Epithelial cell of proximal tubule (primary cell): ENCODE measurements around the gene INSM2. TPM values are rescaled to one million over a fixed set of nuclear protein-coding genes. Genes with fewer than 3 reads are reported as not detected.

ENCODE experiments used
- DNase-seq: peaks from one replicate; pipeline ENCODE4 v3.0.0-alpha.2; 2011; ENCODE audit warnings: low read depth
- H3K4me3 ChIP-seq: 2 replicates; pipeline ENCODE4 v1.5.1; 2011; ENCODE audit warnings: low read depth, mild to moderate bottlenecking, low read length
- CTCF ChIP-seq: conservative IDR thresholded peaks from 2 replicates; pipeline ENCODE4 v1.5.1; 2012; ENCODE audit warnings: low read depth, mild to moderate bottlenecking, low read length
- total RNA-seq: library from RNA; depleted of rRNA; stranded (reverse); fragments of >200 nt; gene quantifications from 2 replicates; pipeline ENCODE4 v1.2.3, GENCODE V29; 2015

Gene INSM2
- not detected in 2 replicates for total RNA-seq

- no peak for DNase-seq
- peak within 1 kb of the TSS; percentile 64 for H3K4me3 ChIP-seq
- TF ChIP-seq CTCF = no peak
Observed at GRCh38 chr14:35533357-35534207, at the start of gene INSM2. Gene INSM2, plus strand, starts transcription at chr14:35534164. Its CDS starts 89 bp downstream, at chr14:35534253.

- DNase-seq = no peak
- no peak overlapping the region for H3K4me3 ChIP-seq
- TF ChIP-seq CTCF = no peak
Observed at GRCh38 chr14:35492569-35493014, 41.4 kb upstream of the INSM2 start.

- no peak for DNase-seq
- TF ChIP-seq CTCF = no peak
- no peak overlapping the region for H3K4me3 ChIP-seq
Observed at GRCh38 chr14:35495278-35495677, 38.7 kb upstream of the INSM2 start.

GRCh38 chr14:35499180-35499579 lies 34.8 kb upstream of the INSM2 start:
- H3K4me3 ChIP-seq = no peak overlapping the region
- TF ChIP-seq CTCF = no peak
- no peak for DNase-seq

GRCh38 chr14:35503646-35504045 lies 30.3 kb upstream of the INSM2 start:
- DNase-seq = no peak
- no peak overlapping the region for H3K4me3 ChIP-seq
- TF ChIP-seq CTCF = no peak

- no peak for TF ChIP-seq CTCF
- DNase-seq = no peak
- no peak overlapping the region for H3K4me3 ChIP-seq
Observed at GRCh38 chr14:35504260-35504659, 29.7 kb upstream of the INSM2 start.

- no peak for TF ChIP-seq CTCF
- DNase-seq = no peak
- H3K4me3 ChIP-seq = no peak overlapping the region
Observed at GRCh38 chr14:35506461-35506860, 27.5 kb upstream of the INSM2 start.
